GM20000 (cell line): Measurements from ENCODE around the gene TYSND1.
A peak's percentile ranks its signal among the peaks of the same experiment; 100 is the strongest.

Source experiments
- DNase-seq: peaks from one replicate; pipeline ENCODE4 v3.0.0; 2012; ENCODE audit warnings: low spot score
- CTCF ChIP-seq: IDR thresholded peaks from 2 replicates; pipeline ENCODE4 v1.5.1; 2012; ENCODE audit warnings: mild to moderate bottlenecking, control low read depth; ENCODE audit errors: extremely low read depth, missing control alignments

Gene TYSND1

GRCh38 chr10:70174058-70174741 is 27.7 kb upstream of the TYSND1 start:
- no peak for DNase-seq
- TF ChIP-seq CTCF = no peak

GRCh38 chr10:70169649-70170364 is 23.3 kb upstream of the TYSND1 start:
- DNase-seq = peak; percentile 13
- no peak for TF ChIP-seq CTCF

GRCh38 chr10:70169011-70169410 is 22.5 kb upstream of the TYSND1 start:
- TF ChIP-seq CTCF = no peak
- no peak for DNase-seq

- no peak for TF ChIP-seq CTCF
- DNase-seq = no peak
Measured at GRCh38 chr10:70167246-70167645, 20.7 kb upstream of the TYSND1 start.

GRCh38 chr10:70166394-70166793 is 19.9 kb upstream of the TYSND1 start:
- no peak for TF ChIP-seq CTCF
- DNase-seq = no peak

GRCh38 chr10:70164163-70164562 is 17.7 kb upstream of the TYSND1 start:
- no peak for TF ChIP-seq CTCF

GRCh38 chr10:70163448-70163847 is 16.9 kb upstream of the TYSND1 start:
- no peak for DNase-seq
- no peak for TF ChIP-seq CTCF

More at GRCh38 chr10:70164163-70164562, 17.7 kb upstream of the TYSND1 start:
- DNase-seq = no peak
